ENCODE measurements around the gene DDX39B. TPM values are rescaled to one million over a fixed set of nuclear protein-coding genes. Genes with fewer than 3 reads are reported as not detected.

Gene DDX39B
- total RNA-seq, 4 donors from 2014 or later, result 244 to 322 (median 271) TPM

DNA sequence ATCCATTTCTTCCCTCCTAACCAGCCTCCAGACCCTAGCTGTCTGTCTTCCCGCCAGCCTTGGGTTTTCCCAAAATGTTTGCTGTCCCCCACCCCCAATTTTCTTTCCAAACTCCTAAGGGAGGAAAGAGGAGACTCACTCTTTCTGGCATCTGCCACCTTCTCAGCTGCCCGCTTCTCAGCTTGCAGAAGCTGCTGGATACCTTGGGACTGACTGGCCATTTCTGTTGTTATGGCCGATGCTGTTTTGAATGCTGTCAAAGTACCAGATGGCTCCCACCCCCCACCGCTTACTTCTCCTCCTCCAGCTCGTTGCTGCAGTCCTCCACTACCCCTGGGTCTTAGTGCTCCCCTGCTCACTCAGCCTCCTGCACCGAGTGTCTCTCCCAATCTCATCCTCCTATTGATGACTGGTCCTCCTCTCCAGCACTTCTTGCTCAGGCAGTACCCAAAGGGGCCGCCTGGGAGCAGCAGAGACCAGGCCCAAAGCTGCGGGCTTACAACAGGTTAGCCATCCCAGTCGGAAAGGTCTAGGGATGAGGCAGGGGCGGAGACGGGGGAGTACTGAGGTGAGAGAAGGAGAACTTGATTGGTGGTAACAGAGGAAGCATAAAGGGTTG is 4.6 kb upstream of the DDX39B start, which contains the start of gene ATP6V1G2:
Gene ATP6V1G2, minus strand, starts transcription at position 270 of the 619 bp plus-strand sequence. Its CDS starts 49 bp downstream, at position 221.
- TF ChIP-seq CTCF (IDR thresholded peaks at IDR 0.05), result peak in 2 of 3 donors; percentile 73 to 92
- DNase-seq (ENCODE audit: low spot score) (peak; percentile 88), ATAC-seq (ENCODE audit: low FRiP score) (peak; percentile 82)

- TF ChIP-seq CTCF (IDR thresholded peaks at IDR 0.05), result no peak
- DNase-seq (ENCODE audit: low spot score) (no peak), ATAC-seq (ENCODE audit: low FRiP score) (no peak)
These were observed 3.5 kb upstream of the DDX39B start for GRCh38 chr6:31545291-31545690.

- no peak for ATAC-seq (ENCODE audit: low FRiP score)
- no peak for DNase-seq (ENCODE audit: low spot score)
- TF ChIP-seq CTCF (IDR thresholded peaks at IDR 0.05), result no peak
These were observed 2.9 kb upstream of the DDX39B start for GRCh38 chr6:31544676-31545075.

- no peak for DNase-seq (ENCODE audit: low spot score)
- TF ChIP-seq CTCF (IDR thresholded peaks at IDR 0.05), result no peak
- ATAC-seq (ENCODE audit: low FRiP score), result no peak
These were observed 1.8 kb upstream of the DDX39B start for GRCh38 chr6:31543639-31544038.

DNA sequence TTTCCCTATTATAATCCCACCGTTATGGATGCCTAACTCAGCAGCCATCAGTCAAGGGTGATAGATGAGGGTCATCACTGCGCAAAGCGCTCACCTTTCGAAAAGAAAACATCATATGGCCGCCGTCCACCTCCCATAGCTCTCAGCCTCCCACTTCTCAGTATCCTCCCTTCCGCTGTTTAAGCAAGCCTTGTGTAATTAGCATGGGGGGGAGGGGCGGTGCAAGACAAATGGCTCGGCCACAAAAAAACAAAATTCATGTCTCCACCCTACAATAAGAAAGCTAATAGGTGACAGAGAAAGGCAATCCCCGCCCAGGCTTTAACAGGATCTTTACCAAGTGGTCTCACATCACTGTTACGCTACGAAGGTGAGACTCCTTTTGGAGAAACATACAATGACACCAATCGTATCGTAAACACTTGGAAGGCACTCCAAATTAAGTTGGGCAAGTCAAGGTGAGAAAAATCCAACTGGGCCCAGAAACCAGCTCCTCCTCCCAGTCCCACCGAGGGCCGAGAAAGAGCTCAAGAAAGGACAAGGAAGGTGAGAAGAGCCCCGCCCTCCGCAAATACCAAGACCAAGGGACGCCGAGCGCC is 645 bp downstream of the DDX39B start:
- DNase-seq (ENCODE audit: low spot score) (peak; percentile 54), ATAC-seq (ENCODE audit: low FRiP score) (no peak)

GRCh38 chr6:31540640-31541039 is 1.2 kb downstream of the DDX39B start:
- DNase-seq (ENCODE audit: low spot score), result no peak
- TF ChIP-seq CTCF (IDR thresholded peaks at IDR 0.05), result no peak

More for the DNA sequence above, 645 bp downstream of the DDX39B start:
- TF ChIP-seq CTCF (IDR thresholded peaks at IDR 0.05), result no peak

More at GRCh38 chr6:31540640-31541039, 1.2 kb downstream of the DDX39B start:
- no peak for ATAC-seq (ENCODE audit: low FRiP score)
